HG03095 (cell line): ENCODE measurements around the gene INSM1.
"Not testable (repeated sequence)": the region's sequence is repeated elsewhere in the genome, so short reads cannot be mapped to it uniquely, and the experiment has no call there.

ENCODE experiments used
- ATAC-seq: cut with Tn5 transposase; IDR thresholded peaks from one replicate; pipeline ENCODE4 v1.9.1; 2021; ENCODE audit warnings: moderate library complexity; ENCODE audit not compliant: unreplicated experiment

INSM1 gene

DNA sequence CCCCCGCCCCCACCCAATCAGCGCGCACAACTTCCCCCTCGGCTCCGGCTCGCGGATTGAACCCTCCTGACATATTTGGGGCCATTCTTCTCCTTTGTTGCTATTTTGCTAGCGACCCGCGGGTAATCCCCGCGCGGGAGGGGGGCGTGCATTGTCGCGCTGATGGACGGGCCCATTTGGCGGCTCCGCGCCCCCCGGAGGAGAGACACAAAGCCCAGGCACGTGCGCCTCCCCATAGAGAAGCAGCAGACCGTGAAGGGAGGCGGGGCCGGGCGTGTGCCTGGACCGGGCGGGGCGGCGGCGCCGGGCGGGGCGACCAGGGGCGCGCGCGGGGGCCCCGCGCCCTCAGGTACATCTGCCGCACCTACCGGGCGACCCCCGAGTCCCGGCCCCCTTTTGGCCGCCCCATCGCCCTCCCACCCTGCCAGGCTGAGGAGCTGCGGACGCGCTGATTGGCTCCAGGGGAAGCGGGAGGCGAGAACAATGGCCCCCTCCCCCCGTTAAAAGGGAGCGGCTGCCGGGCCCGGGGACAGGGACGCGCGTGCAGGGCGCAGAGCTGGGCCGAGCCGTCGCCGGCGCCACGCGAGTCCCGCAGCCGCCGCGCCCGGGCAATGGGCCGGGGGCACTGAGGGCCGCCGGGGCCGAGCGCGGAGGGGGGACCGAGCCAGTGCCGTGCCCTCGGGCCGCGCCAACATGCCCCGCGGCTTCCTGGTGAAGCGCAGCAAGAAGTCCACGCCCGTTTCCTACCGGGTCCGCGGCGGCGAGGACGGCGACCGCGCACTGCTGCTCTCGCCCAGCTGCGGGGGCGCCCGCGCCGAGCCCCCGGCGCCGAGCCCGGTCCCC lies at the start of gene INSM1:
TSS of gene INSM1 (plus strand) at position 530 of the 843 bp plus-strand sequence. CDS start at position 694, 164 bp downstream.
- no peak for ATAC-seq

GRCh38 chr20:20318365-20319161 lies 49.3 kb upstream of the INSM1 start:
- ATAC-seq = no peak

DNA sequence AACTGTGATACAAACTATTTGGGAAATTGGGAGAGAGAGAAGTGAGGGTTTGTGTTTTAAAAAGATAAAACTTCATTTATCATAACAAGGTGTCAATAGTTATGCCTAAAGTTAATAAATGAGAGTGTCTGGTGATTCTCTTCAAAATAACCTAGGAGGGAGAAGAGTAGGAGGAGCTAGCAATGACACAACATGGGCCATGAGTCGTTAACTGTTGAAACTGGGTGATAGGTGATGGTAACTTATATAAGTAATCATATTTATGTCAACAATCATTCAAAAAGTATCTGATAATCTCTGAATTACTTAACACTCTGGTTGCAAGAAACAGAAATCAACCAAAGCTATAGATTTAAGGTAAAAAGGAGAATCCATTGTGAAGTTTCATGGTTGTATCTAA lies 46.8 kb upstream of the INSM1 start:
- ATAC-seq = no peak

- no peak for ATAC-seq
Measured at GRCh38 chr20:20321917-20322316, 46.0 kb upstream of the INSM1 start.

DNA sequence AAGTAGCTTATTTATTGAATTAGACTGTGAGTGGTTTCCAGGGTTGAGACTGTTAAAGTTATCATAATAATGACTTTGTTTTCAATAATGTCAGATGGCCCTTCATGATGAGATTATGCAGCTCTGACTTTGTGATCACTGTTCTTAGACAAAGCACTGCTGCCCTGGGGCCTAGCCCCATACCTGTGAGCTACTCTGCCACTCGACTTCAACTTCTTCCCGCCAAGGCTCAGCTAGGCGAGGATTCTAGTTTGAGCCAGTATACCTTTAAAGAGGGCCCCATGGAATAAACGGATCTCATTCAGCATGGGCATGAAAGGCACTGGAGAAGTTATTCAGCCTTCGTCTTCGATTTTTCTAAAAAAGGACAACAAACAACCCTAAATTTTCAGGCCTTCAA lies 45.0 kb upstream of the INSM1 start:
- ATAC-seq = no peak

GRCh38 chr20:20327746-20328145 lies 40.2 kb upstream of the INSM1 start:
- ATAC-seq = no peak

GRCh38 chr20:20329564-20329963 lies 38.3 kb upstream of the INSM1 start:
- ATAC-seq = no peak

DNA sequence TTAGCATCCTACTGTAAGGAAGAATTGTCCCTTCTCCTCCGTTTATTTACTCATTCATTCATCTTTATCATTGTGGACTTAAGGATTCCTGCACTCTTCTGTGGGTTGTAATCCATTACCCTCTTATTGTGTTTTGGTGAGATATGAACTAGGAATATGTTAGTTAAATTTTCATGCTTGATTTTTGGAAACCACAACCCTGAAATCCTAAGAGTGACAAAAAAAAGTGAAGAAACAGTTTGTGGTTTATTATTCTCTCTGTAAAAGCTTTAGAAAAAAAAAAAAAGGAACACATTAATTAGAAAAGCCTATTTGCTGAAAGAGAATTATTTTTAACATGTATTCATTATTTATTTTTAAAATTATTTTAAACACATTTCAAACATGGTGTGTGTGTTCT lies 36.7 kb upstream of the INSM1 start:
- no peak for ATAC-seq

- ATAC-seq = no peak
Measured at GRCh38 chr20:20331817-20332216, 36.1 kb upstream of the INSM1 start.

DNA sequence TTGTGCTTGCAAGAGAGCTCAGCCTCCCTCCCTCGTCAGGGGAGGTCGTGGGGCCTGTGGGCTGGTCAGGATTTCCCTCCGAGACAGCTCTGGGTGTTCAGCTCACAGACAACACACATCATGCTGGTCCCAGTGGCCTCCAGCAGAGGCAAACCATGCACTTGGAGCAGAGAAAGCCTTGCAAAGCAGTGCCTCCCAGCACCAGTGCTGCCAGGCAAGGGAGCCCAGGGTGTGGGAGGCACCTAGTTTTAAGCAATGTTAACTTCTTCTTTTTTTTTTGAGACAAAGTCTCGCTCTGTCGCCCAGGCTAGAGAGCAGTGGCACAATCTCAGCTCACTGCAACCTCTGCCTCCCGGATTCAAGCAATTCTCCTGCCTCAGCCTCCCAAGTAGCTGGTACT lies 34.0 kb upstream of the INSM1 start:
- ATAC-seq = no peak

- peak; percentile 91 for ATAC-seq
Measured at GRCh38 chr20:20334489-20334888, 33.4 kb upstream of the INSM1 start.

DNA sequence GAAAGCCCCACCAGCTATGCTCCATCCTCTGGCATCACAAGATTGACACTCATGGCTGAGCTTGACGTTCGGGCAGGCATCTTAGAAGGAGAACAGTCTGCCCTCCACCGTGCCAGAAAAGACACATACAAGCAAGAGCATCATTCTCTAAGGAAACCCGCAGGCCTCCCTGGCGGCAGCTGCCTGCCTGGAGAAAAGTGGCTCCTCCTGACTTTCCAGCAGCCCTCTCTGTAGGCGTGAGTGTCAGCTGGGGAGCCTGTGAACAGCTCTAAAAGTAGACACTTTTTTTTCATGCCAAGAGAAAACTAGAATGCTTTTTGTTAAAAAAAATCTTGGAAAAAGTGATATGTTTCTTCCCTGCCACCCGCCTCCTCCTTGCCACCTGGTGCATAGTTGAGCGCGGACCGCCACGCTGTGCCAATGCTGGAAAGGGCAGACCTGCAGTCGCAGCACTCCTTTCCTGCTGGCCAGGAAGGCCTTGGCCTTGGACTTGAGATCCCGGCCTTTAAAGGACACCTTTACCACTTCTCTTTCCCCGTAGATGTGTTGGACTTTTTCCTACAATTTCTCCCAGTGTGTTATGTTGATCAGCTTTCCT lies 29.7 kb upstream of the INSM1 start:
- ATAC-seq = no peak

DNA sequence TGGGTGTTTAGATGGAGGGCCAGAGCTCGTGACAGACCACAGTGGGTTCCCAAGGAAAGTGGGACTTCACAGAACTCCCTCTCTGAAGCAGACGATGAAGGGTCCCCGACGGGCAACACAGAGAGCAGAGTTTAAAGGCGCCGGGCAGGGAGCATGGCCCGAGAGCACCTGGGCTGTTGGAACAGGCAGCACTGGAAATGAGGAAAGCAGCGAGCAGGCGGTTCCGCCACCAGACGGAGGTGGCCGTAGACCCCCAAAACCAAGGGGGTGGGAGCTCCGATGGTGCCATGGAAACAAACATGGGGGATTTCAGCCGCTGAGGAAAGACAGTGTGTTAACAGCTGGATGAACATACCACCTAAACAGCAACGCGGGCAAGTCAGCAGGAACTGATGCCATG lies 27.5 kb upstream of the INSM1 start:
- ATAC-seq = no peak

DNA sequence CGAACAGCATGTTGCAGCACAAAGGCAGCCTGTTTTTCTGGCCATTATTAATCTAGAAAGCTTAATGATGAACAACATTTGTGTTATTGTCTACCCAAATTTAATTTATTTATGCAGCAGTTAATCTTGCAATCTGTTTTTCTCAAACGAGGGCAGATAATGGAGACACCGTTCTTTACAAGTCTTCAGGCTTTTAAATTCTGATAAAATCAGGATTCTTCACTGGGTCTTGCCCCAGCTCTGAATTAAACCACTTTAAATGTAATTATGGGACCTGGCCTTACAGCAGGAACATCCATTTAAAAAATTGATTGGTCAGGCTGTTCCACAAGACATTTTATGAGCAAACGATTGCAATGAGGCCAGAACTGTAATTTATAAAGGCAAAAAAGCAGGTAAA lies 26.5 kb upstream of the INSM1 start:
- ATAC-seq = no peak

GRCh38 chr20:20342066-20342465 lies 25.8 kb upstream of the INSM1 start:
- no peak for ATAC-seq

DNA sequence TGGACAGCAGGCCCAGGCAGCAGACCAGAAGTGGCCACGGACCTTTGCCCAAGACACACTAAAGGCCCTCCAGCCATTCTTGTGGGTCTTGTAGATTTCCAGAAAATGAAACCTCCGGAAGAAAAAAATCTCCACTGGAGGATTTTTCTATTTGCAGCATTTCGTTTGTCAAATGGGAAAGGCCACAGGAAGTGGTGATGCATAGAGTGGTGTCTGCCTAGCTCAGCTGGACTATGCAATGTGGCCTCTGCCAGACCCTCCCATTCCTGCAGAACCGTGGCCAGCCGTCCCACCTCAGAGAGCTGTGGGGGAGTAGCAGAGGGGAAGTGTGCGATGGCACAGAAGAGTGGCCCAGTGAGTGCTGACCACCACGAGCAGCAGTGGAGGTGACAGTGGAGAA lies 24.0 kb upstream of the INSM1 start:
- ATAC-seq = no peak

DNA sequence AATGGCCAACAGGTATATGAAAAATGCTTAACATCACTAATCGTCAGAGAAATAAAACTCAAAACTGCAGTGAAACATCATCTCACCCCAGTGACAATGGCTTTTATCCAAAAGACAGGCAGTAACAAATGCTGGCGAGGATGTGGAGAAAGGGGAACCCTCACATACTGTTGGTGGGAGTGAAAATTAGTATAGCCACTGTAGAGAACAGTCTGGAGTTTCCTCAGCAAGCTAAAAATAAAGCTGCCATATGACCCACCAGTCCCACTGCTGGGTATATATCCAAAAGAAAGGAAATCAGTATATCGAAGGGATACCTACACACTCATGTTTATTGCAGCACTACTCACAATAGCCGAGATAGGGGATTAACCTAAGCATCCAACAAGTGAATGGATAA lies 23.4 kb upstream of the INSM1 start:
- ATAC-seq = no peak

GRCh38 chr20:20353576-20353975 lies 14.3 kb upstream of the INSM1 start:
- ATAC-seq = no peak

DNA sequence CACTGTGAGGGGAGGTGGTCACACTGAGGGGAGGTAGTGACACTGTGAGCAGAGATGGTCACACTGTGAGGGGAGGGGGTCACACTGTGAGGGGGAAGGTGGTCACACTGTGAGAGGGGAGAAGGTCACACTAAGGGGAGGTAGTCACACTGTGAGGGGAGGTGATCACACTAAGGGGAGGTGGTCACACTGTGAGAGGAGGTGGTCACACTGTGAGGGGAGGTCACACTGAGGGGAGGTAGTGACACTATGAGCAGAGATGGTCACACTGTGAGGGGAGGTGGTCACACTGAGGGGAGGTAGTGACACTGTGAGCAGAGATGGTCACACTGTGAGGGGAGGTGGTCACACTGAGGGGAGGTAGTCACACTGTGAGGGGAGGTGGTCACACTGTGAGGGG lies 12.4 kb upstream of the INSM1 start:
- ATAC-seq = not testable (repeated sequence)

GRCh38 chr20:20358801-20359200 lies 9.1 kb upstream of the INSM1 start:
- ATAC-seq = no peak

GRCh38 chr20:20359628-20360027 lies 8.3 kb upstream of the INSM1 start:
- no peak for ATAC-seq

GRCh38 chr20:20360464-20360863 lies 7.4 kb upstream of the INSM1 start:
- no peak for ATAC-seq
